Stimulated activated CD4-positive, alpha-beta T cell treated with anti-CD3 and anti-CD28 coated beads, Interleukin-1b, Interleukin-23, amount 100 ng/mL, for 1 hour (primary cell): Measurements from ENCODE around the gene SLC12A7.
"Not testable (repeated sequence)": the region's sequence is repeated elsewhere in the genome, so short reads cannot be mapped to it uniquely, and the experiment has no call there.

Experiments
- DNase-seq, 2 donors: peaks; one replicate each; pipeline ENCODE4 v3.0.0-alpha.2; 2020; ENCODE audit warnings: low read depth in 2 of 2

The SLC12A7 gene

DNA sequence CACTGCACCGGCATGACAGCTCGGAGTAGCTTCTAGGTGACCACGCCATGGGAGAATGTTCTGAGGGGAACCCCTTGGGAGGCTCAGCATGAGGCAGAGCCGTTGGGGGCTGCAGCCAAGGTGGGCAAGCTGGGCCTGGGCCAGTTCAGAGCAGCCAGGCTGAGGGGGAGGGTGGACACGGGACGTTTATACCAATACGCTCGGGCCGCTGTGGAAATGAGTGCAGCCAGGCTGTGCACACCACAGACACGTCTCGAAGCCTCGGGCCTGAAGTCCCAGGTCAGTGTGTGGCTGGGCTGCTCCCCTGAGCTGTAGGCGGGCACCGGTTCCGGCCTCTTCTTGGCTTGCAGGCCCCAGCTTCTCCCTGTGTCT lies 28.9 kb upstream of the SLC12A7 start:
- DNase-seq = no peak

DNA sequence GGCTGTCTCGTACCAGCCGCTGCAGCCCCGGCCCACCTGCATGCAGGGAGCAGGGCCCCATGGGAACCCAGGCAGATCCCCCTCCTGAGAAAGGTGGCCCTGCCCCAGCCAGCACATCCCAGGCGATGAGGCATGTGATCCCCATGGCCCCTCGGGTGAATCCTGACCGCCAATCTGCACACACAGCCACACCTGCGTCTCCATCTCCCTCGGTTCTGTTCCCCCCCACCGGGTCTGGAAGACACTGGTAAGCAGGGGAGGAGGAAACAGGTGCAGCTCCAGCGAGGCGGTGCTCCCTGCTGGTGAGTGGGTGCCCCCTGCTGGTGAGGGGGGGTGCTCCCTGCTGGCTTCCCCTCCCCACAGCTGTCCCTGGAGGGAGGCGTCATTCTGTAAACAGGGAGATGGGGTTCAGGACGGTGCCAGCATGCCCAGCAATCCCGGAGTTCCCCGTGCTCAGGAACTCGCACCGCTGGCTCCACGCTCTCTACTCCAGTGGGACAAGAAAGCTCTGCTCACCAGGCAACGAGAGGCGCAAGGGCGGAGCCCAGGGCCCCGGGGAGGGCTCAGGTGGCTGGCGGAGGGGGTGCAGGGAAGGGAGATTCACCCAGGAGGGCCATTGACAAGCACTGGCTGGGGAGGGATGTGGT lies 28.4 kb upstream of the SLC12A7 start:
- DNase-seq = peak; percentile 63 to 67

DNA sequence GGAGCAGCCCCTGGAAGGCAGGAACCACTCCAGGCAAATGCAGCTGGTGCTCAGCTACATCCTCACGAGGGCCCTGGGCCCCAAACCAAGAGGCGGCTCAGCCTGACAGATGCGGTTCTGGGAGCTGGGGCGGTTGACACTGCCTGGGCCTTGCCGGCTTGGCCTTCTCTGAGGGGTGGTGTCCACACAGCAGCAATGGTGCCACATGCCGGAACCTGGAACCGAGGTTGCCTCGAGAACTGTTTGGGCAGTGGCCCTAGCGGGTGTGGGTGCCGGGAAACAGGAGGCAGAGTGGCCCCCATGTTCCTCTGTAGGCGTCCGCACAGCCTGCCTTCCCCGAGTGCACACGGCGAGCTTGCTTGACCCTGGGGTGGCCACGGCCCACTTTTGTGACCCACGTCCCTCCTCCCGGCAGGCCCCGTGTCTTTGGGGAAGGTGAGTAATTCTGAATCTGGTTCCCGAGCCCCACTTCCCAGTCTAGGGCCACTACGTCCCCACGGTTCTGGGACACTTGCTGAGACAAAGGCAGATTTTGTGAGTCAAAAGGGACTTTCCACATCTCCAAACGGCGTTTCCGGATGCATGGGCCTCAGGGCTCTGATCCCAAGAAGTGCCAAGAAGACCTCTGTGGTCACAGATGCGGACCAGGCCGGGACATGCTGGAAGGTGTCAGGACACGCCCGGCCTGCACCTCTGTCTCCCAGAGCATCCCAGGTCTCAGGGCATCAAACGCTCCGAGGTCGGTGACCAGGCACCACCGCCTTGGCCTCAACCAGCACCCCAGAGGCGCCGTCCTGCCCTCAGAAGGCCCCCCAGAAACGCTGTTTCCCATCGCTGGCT lies 27.7 kb upstream of the SLC12A7 start:
- no peak for DNase-seq

DNA sequence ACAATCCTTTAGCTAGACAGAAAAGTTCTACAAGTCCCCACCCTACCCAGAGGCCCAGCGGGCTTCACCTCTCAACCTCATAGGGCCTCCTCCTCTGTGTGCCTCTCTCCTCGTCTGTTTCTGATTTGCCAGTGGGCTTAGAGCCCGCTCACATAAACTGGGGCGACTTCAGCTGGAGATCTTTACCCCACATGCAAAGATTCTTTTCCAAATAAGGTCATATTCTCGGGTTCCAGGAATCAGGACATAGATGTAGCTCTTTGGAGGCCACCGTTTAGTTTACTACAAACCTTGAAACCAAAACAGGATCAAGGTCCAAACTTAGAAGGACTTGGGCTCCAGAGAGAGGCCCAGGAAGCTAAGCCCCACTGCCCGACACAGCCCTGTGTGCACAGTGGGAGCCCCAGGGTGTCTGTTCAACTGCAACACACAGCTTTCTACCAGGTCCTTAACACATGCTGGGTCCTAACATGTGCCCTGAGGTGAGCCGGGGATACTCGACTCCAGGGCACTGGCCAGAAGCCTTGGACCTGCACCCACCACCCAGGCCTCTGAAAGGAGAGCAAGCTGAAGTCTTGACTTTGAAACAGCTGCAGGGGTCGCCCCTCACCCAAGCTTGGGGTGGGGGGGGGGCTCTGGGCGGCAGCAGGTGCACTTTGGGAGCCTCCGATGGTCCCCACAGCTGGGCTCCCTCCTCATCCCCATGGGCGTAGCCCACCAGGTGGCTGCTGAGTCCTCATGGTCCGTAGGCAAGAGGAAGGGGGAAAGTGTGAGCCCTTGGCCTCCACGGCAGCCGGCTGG lies 26.8 kb upstream of the SLC12A7 start:
- DNase-seq = no peak

DNA sequence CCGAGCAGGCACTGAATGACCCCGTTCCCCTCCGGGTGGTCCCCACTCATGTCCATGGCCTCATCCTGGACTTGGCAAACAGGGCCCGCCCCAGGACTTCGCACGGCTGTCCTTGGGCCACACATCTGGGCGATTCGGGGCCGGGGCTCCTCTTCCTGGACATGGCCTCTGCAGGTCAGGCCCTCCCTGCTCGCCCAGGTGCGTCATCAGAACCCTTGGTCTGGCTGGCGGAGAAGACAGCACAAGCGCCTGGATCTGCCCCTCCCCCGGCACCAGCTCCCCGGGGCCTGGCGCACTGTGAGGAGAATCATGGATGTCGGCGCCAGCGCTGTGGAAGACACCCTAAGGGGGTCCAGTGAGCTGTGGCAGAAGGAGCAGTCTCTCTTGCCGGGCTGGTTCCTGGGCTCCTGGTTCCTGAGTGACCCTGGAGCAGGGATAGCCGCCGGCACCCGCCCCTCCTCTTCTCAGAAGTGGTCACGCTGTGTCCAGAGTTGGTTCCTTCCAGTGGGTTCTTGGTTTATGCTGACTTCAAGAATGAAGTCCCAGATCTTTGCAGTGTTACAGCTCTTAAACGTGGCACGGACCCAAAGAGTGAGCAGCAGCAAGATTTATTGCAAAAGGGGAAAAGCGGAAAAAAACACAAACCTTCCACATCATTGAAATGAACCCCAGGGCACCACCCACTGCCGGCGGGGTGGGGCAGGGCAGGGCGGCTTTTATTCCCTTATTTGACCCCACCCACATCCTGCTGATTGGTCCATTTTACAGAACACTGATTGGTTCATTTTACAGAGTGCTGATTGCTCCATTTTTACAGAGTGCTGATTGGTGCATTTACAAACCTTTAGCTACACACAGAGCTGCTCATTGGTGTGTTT lies 25.9 kb upstream of the SLC12A7 start:
- no peak for DNase-seq

DNA sequence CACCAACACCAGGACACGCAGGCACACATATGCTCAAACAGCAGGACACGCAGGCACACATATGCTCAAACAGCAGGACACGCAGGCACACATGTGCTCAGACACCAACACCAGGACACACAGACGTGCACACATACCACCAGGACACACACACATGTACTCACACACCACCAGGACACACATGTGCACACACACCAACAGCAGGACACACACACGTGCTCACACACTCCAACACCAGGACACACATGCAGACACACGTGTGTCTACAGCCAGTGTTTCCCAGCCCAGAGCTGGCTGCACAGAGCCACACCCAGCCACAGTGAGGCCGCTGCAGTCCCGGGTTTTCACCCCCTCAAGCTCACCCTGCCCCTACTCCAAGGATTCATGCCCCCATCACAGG lies 25.0 kb upstream of the SLC12A7 start:
- DNase-seq = no peak

DNA sequence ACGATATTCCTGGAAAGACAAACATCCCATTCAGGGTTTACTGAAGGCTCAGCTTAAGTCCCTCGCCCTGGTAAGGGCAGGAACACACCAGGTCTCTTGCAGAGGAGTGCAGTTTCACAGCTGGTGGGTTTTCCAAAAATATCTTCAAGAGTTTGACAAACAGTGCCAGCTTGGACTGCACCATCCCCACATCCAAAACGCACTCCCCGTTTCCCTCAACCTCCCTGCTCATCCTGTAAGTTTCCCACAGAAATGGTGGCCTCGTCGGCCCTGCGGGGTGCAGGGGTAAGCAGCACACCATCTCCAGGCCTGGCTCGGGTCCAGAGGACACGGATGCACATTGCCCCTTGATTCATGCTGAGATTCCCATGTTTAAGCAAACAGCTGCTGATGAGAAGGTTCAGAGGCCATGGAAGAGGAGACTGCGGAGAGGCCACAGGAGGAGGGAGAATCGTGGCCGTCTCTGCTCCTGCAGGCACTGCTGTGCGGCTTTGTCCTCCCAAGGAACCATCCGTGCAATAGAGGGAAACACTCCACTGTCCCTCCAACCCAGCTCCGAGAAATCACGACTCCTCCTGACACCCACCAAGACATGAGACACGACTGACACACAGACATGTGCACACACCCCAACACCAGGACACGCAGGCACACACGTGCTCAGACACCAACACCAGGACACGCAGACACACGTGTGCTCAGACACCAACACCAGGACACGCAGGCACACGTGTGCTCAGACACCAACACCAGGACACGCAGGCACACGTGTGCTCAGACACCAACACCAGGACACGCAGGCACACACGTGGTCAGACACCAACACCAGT lies 24.0 kb upstream of the SLC12A7 start:
- no peak for DNase-seq

DNA sequence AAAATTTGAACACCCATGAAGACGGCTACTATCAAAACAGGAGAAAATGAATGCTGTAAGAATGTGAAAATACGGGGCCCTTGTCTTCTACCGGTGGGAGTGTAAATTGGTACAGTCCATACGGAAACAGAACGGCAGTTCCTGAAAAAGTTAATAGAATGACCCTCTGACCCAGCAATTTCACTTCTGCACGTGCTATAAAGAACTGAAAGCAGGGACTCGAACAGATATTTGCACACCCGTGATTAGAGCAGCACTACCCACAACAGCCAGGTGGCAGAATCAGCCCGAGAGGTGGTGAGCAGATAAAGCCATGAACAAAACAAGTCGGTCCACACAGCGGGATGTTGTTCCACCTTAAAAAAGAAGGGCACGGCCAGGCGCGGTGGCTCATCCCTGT lies 22.6 kb upstream of the SLC12A7 start:
- DNase-seq = no peak

DNA sequence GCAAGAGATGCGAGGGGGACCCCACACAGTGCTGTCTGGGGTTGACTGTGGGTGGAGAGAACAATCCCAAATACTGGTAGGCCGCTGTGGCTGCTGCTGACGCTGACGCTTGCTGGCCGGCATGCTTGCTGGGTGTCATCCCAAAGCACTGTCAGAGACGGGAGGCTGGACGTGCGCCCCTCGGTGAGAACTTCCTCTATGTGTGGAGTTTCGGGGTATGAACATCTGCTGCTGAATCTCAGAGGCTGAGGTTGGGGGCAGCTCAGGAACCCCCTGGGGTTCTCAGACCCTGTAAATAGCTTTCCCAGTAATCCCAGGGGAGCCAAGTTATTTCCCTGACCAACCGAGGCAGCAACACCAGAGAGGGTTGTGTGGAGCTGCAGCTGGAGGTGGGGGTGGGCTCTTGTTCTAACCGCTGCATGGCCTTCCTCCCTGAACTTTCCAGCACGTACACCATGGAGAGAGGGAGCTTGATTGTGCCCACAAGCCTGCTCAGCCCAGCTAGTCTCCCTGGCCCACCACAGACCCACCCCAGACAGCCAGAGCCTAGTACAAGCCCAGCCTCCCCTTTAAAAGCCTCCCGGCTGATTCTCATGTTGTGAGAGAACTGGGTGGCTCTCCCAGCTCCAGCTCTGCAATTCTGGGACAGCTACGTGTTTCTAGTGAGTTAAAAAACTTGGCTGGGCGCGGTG lies 21.8 kb upstream of the SLC12A7 start:
- no peak for DNase-seq

DNA sequence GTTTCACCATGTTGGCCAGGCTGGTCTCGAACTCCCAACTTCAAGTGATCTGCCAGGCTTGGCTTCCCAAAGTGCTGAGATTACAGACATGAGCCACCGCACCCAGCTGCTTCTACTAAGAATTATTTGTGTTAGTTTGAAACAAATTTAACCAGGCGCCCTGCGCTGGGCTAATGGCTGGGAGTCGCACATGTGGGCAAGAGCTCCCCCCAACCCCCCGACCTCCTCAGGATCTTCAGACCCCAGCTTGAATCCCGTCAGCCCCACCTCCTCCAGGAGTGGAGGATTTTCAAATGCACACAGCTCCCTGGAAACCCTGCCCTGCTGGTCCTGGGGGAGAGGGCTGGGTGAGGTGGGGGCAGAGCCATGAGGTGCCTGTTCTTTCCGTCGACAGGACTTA lies 21.2 kb upstream of the SLC12A7 start:
- DNase-seq = no peak

DNA sequence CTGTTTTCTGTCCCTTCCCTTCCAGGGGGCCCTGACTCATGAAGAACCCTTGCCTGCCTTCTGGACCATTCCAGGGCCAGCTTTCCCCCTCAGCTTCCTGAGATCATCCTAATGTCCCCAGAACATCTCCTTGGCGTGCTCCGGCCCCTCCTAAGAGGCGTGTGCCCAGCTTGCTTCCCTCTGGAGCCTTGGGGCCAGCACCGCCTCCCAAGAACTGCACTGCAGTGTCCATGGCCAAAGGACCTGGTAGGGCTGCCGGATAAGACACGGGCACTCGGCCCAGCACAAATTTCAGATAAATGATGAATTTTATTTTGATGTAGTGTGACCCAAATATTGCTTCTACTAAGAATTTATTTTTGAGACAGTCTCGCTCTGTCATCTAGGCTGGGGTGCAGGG lies 20.7 kb upstream of the SLC12A7 start:
- no peak for DNase-seq

DNA sequence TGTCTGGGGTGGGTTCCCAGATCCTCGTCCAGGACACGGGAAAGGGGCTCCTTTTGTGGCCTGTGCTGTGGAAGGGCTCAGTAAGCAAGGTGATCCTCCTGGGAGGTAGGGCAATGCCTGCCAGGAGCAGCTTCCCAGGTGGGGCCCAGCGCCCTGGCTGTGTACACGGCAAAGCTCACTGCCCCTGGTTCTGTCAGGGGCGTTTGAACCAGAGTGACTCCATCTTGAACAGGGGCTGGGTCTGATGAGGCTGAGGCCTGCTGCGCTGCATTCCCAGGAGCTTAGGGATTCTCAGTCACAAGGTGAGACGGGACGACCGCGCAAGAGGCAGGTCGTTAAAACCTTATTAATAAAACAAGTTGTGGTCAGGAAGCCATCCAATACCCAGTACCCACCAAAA lies 19.9 kb upstream of the SLC12A7 start:
- no peak for DNase-seq

DNA sequence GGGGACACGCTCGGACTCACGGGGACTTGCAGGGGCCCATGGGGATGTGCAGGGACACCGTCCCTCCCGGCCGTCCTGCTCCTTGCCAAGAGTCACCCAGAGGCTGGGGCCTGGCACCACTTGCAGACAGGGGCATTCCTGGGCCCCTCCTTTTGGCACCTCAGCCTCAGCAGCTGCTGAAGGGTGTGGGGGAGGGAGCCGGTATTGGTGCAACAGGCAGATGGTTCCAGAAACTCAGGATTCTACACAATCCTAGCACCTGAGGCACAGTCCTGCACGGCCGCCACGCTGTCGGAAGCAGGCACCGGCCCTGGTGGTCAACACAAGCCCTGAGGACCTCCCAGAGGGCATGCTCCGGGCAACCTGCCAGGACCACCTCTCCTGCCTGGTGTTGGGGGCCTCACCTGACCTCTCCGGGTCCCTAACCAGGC lies 19.3 kb upstream of the SLC12A7 start:
- DNase-seq = no peak

DNA sequence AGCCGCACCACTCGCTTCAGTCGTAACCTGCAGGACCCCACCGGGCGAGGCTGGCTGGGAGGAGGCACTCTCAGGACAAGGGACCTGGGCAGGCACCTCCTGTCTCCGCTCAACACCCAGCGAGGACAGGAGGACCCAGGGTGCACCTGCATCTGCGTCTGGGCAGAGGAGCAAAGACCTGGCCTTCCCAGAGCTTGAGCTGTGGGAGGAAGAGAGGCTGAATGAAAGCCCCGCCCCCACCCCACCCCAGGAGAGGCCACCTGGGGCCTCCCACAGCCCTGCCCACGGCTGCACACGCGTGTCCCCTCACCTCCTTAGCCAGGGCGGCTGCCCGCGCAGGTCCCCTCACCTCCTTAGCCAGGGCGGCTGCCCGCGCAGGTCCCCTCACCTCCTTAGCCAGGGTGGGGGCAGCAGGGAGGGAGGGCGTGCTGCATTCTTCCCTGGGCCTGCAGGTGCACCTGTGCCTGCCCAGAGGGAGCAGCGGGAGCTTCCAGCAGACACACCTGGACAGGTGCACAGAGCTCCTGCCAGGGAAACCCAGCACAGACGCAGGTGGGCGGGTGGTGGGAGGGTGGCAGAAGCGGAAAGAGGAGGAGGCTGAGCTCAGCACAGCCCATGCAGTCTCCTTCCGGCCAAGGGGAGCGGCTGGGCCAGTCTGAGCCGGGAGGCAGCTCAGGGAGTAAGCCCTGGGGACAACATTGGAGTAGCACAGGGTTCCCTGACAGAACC lies 18.5 kb upstream of the SLC12A7 start:
- no peak for DNase-seq

DNA sequence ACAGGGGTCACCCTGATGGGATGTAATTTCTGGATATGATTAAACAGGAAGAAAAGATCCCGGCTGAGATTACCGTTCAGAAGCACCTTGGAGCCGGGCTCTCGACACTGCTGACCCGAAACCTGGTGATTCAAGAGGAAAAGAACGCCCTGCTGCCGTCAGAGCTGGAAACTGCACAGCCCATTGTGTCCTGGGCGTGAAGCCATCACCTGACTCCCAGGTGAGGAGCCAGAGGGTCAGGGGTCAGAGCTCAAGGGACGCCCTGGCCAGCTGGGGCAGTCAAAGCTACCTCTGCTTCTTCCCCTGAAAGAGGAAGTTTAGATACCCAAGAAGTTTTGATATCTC lies 17.8 kb upstream of the SLC12A7 start:
- DNase-seq = no peak

DNA sequence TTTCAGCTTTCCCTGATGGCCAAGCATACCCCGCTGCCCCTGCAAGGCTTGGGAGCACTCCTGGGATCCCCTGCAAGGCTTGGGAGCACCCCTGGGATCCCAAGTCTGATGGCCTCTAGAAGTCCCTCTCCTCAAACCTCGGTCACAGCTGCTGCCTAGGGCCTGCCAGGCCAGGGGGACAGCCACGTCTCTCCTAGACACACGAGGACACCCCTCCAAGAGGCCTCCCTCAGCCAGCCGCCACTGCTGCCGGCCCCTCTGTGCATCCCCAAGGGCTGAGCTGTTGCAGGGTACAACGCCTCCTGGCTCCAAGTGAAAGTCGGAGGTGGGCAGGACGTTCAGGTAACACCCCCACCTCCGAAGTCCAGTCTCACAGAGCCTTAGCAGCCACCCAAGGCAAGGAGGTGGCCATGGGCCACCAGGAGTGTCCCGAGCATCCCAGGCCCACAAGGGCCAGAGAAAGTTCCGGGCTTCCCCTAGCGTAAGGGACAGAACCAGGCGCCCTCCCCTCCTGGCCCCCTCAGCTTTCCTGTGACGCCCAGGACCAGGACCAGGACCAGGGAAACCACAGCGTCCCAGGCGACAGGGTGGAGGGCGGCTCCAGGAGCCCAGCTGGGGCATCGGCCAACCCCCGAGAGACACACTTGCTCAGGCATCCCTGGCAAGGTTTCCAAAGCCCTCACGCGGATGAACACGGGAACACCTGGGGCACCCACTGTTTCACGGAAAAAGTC lies 17.3 kb upstream of the SLC12A7 start:
- no peak for DNase-seq

DNA sequence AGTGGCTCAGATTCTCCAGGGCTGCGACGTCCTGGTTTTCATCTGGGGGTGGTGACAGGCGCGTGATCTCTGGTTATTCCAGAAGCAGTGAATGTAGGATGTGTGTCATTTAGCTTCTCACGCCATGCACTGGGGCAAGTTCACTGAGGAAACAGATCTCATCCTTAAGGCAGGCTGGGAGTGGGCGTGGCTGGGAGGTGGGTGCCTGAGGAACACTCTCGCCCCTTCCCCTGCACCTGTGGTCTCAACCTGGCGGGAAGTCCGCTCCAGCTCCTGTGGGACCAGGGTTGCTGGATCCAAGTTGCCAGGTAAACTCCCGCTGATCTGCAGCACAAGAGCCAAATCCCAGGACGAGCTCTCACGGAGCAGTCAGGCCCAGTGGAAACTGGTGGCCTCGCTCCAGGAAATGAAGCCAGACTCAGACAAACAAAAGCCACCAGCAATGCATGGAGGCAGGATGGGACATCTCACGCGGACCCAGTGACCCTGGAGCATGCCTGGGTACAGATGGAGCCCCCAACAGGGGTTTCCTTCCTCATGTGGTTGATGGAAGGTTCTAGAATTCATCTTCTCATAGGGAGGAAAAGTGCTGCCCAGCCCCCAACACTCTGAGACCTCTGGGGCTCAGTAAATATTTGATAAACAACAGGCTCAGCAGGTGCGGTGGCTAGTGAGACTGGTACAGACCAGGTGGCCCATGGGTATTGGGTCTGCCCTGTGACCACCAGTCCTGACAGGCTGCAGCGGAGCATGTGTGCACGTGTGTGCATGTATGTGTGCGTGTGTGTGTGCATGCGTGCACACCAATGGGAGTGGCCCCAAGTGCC lies 16.3 kb upstream of the SLC12A7 start:
- DNase-seq = no peak

DNA sequence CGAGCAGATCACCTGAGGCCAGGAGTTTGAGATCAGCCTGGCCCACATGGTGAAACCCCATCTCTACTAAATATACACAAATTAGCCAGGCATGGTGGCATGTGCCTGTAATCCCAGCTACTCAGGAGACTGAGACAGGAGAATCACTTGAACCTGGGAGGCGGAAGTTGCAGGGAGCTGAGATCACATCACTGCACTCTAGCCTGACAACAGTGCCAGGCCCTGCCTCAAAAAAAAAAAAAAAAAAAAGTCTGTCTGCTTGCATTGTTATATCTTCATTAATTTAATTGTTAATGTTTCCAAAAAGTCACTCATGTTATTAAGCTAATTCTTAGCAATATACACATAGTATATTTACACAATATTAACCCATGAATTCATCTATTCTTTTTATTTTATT lies 13.8 kb upstream of the SLC12A7 start:
- DNase-seq = not testable (repeated sequence)
